ENCODE data around the gene UIMC1.

DNA sequence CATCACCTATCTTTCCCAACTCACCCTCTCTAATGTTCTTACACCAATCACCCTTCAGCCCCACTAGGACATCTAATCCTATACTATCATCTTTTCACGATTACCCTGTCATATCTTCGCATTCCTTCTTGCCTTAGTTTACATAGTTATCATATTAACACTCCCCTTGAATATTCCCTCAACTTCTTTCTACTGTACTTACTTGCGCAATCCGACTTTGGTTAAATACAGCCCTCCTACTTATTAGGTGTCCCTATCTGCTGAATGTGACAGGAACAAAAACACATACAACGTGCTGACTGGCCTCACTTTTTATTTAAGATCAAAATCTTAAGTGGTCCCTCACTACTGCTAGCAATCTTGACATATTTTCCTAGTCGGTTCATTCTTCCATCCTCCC lies 88.0 kb downstream of the UIMC1 start:
- TF ChIP-seq GATA2 (IDR thresholded peaks at IDR 0.05; ENCODE audit: low read depth, low read length) (no peak), GATA3 (IDR thresholded peaks at IDR 0.05; ENCODE audit: low read depth, low read length) (no peak)
